H9 (cell line): ENCODE measurements around the gene TREM1. TPM values are rescaled to one million over a fixed set of nuclear protein-coding genes. Genes with fewer than 3 reads are reported as not detected.

Experiments used
- DNase-seq: peaks from one replicate; pipeline ENCODE4 v3.0.0-alpha.2; 2017
- H2AFZ ChIP-seq: one replicate; pipeline ENCODE4 v1.6.1; 2013; ENCODE audit warnings: mild to moderate bottlenecking, low read length, control low read depth, moderate library complexity
- H2AK5ac ChIP-seq: 2 replicates; pipeline ENCODE4 v1.6.1; 2013; ENCODE audit warnings: low read length, control low read depth, mixed read lengths; ENCODE audit not compliant: insufficient read length
- H2BK120ac ChIP-seq: one replicate; pipeline ENCODE4 v1.6.1; 2013; ENCODE audit warnings: low read depth, mild to moderate bottlenecking, low read length, control low read depth, inconsistent platforms; ENCODE audit not compliant: poor library complexity, severe bottlenecking
- H2BK12ac ChIP-seq: 2 replicates; pipeline ENCODE4 v1.6.1; 2013; ENCODE audit warnings: low read length, control low read depth, mixed read lengths, low read depth; ENCODE audit not compliant: insufficient read length
- H2BK15ac ChIP-seq: 2 replicates; pipeline ENCODE4 v1.6.1; 2013; ENCODE audit warnings: low read depth, low read length, control low read depth
- H2BK20ac ChIP-seq: one replicate; pipeline ENCODE4 v1.6.1; 2013; ENCODE audit warnings: low read depth, mild to moderate bottlenecking, low read length, control low read depth, inconsistent platforms; ENCODE audit not compliant: poor library complexity, severe bottlenecking
- H2BK5ac ChIP-seq: 2 replicates; pipeline ENCODE4 v1.6.1; 2013; ENCODE audit warnings: low read length, control low read depth, mixed read lengths; ENCODE audit not compliant: insufficient read length
- H3K14ac ChIP-seq: 2 replicates; pipeline ENCODE4 v1.6.1; 2013; ENCODE audit warnings: low read length, control low read depth; ENCODE audit not compliant: insufficient read depth
- H3K18ac ChIP-seq: 2 replicates; pipeline ENCODE4 v1.6.1; 2013; ENCODE audit warnings: low read depth, mild to moderate bottlenecking, mixed read lengths, low read length, control low read depth; ENCODE audit not compliant: insufficient read length
- H3K23ac ChIP-seq: 2 replicates; pipeline ENCODE4 v1.6.1; 2013; ENCODE audit warnings: low read length, control low read depth, mixed read lengths, low read depth; ENCODE audit not compliant: insufficient read length
- H3K23me2 ChIP-seq: 2 replicates; pipeline ENCODE4 v1.6.1; 2013; ENCODE audit warnings: low read depth, mild to moderate bottlenecking, mixed read lengths, low read length, control low read depth; ENCODE audit not compliant: insufficient read length, poor library complexity, severe bottlenecking
- H3K27ac ChIP-seq: 2 replicates; pipeline ENCODE4 v1.5.1; 2013; ENCODE audit warnings: low read length, control low read depth, mixed read lengths, low read depth; ENCODE audit not compliant: insufficient read length
- H3K27me3 ChIP-seq: 2 replicates; pipeline ENCODE4 v1.6.1; 2013; ENCODE audit warnings: low read length, control low read depth, inconsistent platforms; ENCODE audit not compliant: insufficient read depth
- H3K4ac ChIP-seq: 2 replicates; pipeline ENCODE4 v1.6.1; 2013; ENCODE audit warnings: low read depth, mild to moderate bottlenecking, control low read depth, inconsistent platforms, low read length, moderate library complexity
- H3K4me1 ChIP-seq: 2 replicates; pipeline ENCODE4 v1.6.1; 2013; ENCODE audit warnings: low read length, control low read depth, inconsistent platforms; ENCODE audit not compliant: insufficient read depth
- H3K4me2 ChIP-seq: 2 replicates; pipeline ENCODE4 v1.6.1; 2013; ENCODE audit warnings: low read length, control low read depth, mixed read lengths; ENCODE audit not compliant: insufficient read length, insufficient read depth
- H3K56ac ChIP-seq: 2 replicates; pipeline ENCODE4 v1.6.1; 2013; ENCODE audit warnings: low read depth, mild to moderate bottlenecking, mixed read lengths, low read length, control low read depth; ENCODE audit not compliant: insufficient read length
- H3K79me1 ChIP-seq: 2 replicates; pipeline ENCODE4 v1.6.1; 2013; ENCODE audit warnings: low read depth, mild to moderate bottlenecking, moderate library complexity, low read length, control low read depth, inconsistent platforms; ENCODE audit not compliant: insufficient read depth, poor library complexity, severe bottlenecking
- H3K79me2 ChIP-seq: 2 replicates; pipeline ENCODE4 v1.6.1; 2013; ENCODE audit warnings: low read length, control low read depth, inconsistent platforms; ENCODE audit not compliant: insufficient read depth
- H3K9ac ChIP-seq: 2 replicates; pipeline ENCODE4 v1.6.1; 2013; ENCODE audit warnings: low read length, control low read depth, mixed read lengths; ENCODE audit not compliant: insufficient read length; ENCODE audit errors: extremely low read depth
- H3K9me3 ChIP-seq: one replicate; pipeline ENCODE4 v1.6.1; 2013; ENCODE audit warnings: low read depth, low read length, inconsistent platforms; ENCODE audit not compliant: control insufficient read depth
- H3T11ph ChIP-seq: one replicate; pipeline ENCODE4 v1.6.1; 2013; ENCODE audit warnings: mild to moderate bottlenecking, low read length, control low read depth, inconsistent platforms
- H4K20me1 ChIP-seq: one replicate; pipeline ENCODE4 v1.6.1; 2013; ENCODE audit not compliant: control insufficient read depth, insufficient read length, insufficient read depth
- H4K5ac ChIP-seq: 2 replicates; pipeline ENCODE4 v1.6.1; 2013; ENCODE audit warnings: low read depth, mild to moderate bottlenecking, mixed read lengths, low read length, control low read depth; ENCODE audit not compliant: insufficient read length
- H4K8ac ChIP-seq: replicated peaks from 2 replicates; pipeline ENCODE4 v1.6.1; 2013; ENCODE audit warnings: low read length, control low read depth, mixed read lengths, low read depth; ENCODE audit not compliant: insufficient read length
- H4K91ac ChIP-seq: 2 replicates; pipeline ENCODE4 v1.6.1; 2013; ENCODE audit warnings: low read depth, mild to moderate bottlenecking, moderate library complexity, mixed read lengths, low read length, control low read depth; ENCODE audit not compliant: insufficient read length
- H3K27ac Mint-ChIP-seq, 3 experiments: 2 replicates in 2 of 3; 3 replicates in 1 of 3; pipeline ENCODE4 v1.8.0; 2020 to 2021; ENCODE audit warnings: mixed read lengths in 3 of 3, mild to moderate bottlenecking in 1 of 3, moderate library complexity in 1 of 3
- H3K27me3 Mint-ChIP-seq: 2 replicates; pipeline ENCODE4 v1.8.0; 2021; ENCODE audit warnings: low read depth, mild to moderate bottlenecking, moderate library complexity, mixed read lengths
- H3K36me3 Mint-ChIP-seq, 3 experiments: 2 replicates in 2 of 3; 3 replicates in 1 of 3; pipeline ENCODE4 v1.8.0; 2020 to 2021; ENCODE audit warnings: low read depth in 3 of 3, mixed read lengths in 3 of 3; ENCODE audit not compliant: insufficient read depth in 1 of 3
- H3K4me1 Mint-ChIP-seq, 2 experiments: 2 replicates each; pipeline ENCODE4 v1.8.0; 2020; ENCODE audit warnings: mixed read lengths in 2 of 2
- H3K4me3 Mint-ChIP-seq, 2 experiments: 2 replicates in 1 of 2; 3 replicates in 1 of 2; pipeline ENCODE4 v1.8.0; 2020 to 2021; ENCODE audit warnings: mild to moderate bottlenecking in 2 of 2, mixed read lengths in 2 of 2, moderate library complexity in 1 of 2
- H3K9me3 Mint-ChIP-seq, 2 experiments: 2 replicates in 1 of 2; 3 replicates in 1 of 2; pipeline ENCODE4 v1.8.0; 2020; ENCODE audit warnings: mild to moderate bottlenecking in 2 of 2, mixed read lengths in 2 of 2, moderate library complexity in 1 of 2
- CTCF ChIP-seq: fragments of 200-600 bp; sonication (generic); conservative IDR thresholded peaks from 3 replicates; pipeline ENCODE4 v1.8.0; 2021; ENCODE audit warnings: antibody characterized with exemption, mild to moderate bottlenecking
- WGBS: extraction: QIAGEN DNeasy Blood & Tissue Kit; methylation state at CpG from one replicate; pipeline ENCODE4 v1.1.7; 2013; ENCODE audit warnings: missing lambda C conversion rate, low lambda C conversion rate, mixed read lengths; ENCODE audit not compliant: insufficient read length; ENCODE audit errors: extremely low coverage; 5-methylcytosine and 5-hydroxymethylcytosine counted together
- total RNA-seq: library from RNA; stranded (reverse); gene quantifications from 2 replicates; pipeline ENCODE4 v1.2.1, GENCODE V29; 2021

TREM1 gene
- total RNA-seq, 1 experiment from 2014 or later = not detected

GRCh38 chr6:41291717-41292116, 5.2 kb upstream of the TREM1 start:
- Histone ChIP-seq H4K5ac (no peak overlapping the region), H3K4me1 (no peaks in the 10 kb centered on the region; the same call in 1 of the 2 replicates), H2BK20ac (no peak overlapping the region), H4K8ac (no peak overlapping the region), H3K27ac (no peak overlapping the region), H3K23ac (no peak overlapping the region), H3K79me1 (no peaks in the 10 kb centered on the region), H3K79me2 (no peaks in the 10 kb centered on the region), H3K9ac (no peak overlapping the region), H3K14ac (no peak overlapping the region), H3K4me2 (no peak overlapping the region), H2BK120ac (no peak overlapping the region), H3K4ac (no peak overlapping the region), H2AK5ac (no peak overlapping the region), H3K56ac (no peak overlapping the region), H3K27me3 (peaks cover 6% of the 10 kb centered on the region; the same call in 1 of the 2 replicates), H2BK5ac (no peak overlapping the region), H2BK12ac (no peak overlapping the region), H3T11ph (no peak overlapping the region), H3K23me2 (no peaks in the 10 kb centered on the region), H3K9me3 (peaks cover 8% of the 10 kb centered on the region), H4K91ac (no peak overlapping the region), H2AFZ (no peak overlapping the region), H3K18ac (no peak overlapping the region), H2BK15ac (no peak overlapping the region), H4K20me1 (no peaks in the 10 kb centered on the region)
- Mint-ChIP-seq H3K27me3 (peaks cover 33% of the 10 kb centered on the region), H3K36me3 (peaks cover 0 to 13% (median 8%) of the 10 kb centered on the region in 3 experiments; a peak in 5 of 7 replicates), H3K27ac (no peak overlapping the region), H3K4me3 (no peak overlapping the region), H3K9me3 (peaks cover 12 to 14% of the 10 kb centered on the region in 2 experiments), H3K4me1 (peaks cover 38 to 40% of the 10 kb centered on the region in 2 experiments)
- DNase-seq = no peak
- TF ChIP-seq CTCF = no peak
- no CpG with 5 or more reads among the region's 1 CpG for WGBS
